A549 treated with CpdA at 1 μM for 4 hours (cell line): Measurements from ENCODE around the gene LRTM2. TPM values are rescaled to one million over a fixed set of nuclear protein-coding genes. Genes with fewer than 3 reads are reported as not detected.

Source experiments
- total RNA-seq: library from RNA; stranded (reverse); fragments of 200-300 nt; extraction: Qiagen RNA extraction; gene quantifications from 5 replicates; pipeline ENCODE4 v1.2.3, GENCODE V29; 2022; ENCODE audit warnings: low read depth

Gene LRTM2
- not detected in 5 replicates for total RNA-seq

GRCh38 chr12:1820191-1820895, at the start of gene LRTM2:
Gene LRTM2 (plus strand): TSS chr12:1820565. CDS start chr12:1828149, 7,584 bp downstream.

Other genes with a start within 250 kb of the LRTM2 start
- 8.6 to 14.0 TPM (median 12.9 TPM) in 5 replicates for gene FBXL14, start 226.0 kb upstream of the LRTM2 start, total RNA-seq
- gene WNT5B, start 191.3 kb upstream of the LRTM2 start, total RNA-seq, result 1.4 to 2.9 TPM (median 2.1 TPM) in 5 replicates
- gene ADIPOR2, start 129.5 kb upstream of the LRTM2 start, total RNA-seq, result 52.9 to 56.9 TPM (median 56.4 TPM) in 5 replicates
- not detected in 5 replicates for gene CACNA2D4, start 98.1 kb downstream of the LRTM2 start, total RNA-seq
- gene DCP1B, start 183.9 kb downstream of the LRTM2 start, total RNA-seq, result 6.0 to 8.8 TPM (median 7.8 TPM) in 5 replicates
- gene CACNA1C, start 232.4 kb downstream of the LRTM2 start, total RNA-seq, result 0.03 to 0.09 TPM (median 0.08 TPM) in 4 of 5 replicates, not detected in the other